ENCODE data around the gene DCTN4. TPM values are rescaled to one million over a fixed set of nuclear protein-coding genes. Genes with fewer than 3 reads are reported as not detected.
A peak's percentile ranks its signal among the peaks of the same experiment; 100 is the strongest.

The DCTN4 gene
- total and polyA plus RNA-seq, 9 of the 15 experiments (the other 6 are each of a cell fraction or from before 2014, with no cell fraction given), result 20.4 to 64.9 (median 49.9) TPM

GRCh38 chr5:150765011-150765798 is 6.4 kb upstream of the DCTN4 start:
- no TSS peak for BruUV-seq (replicated peaks)
- CTCF ChIA-PET (ENCODE audit: low intra/inter-chr PET ratio), result no interaction called here
- no peak for FAIRE-seq

More at GRCh38 chr5:150765011-150765798, 6.4 kb upstream of the DCTN4 start:
- Histone ChIP-seq H4K20me1 (replicated peaks; ENCODE audit: control insufficient read depth, insufficient read depth, low read length) (no peaks in the 10 kb centered on the region), H3K36me3 (ENCODE audit: control insufficient read depth, insufficient read depth, low read length) (no peaks in the 10 kb centered on the region; the same call in 2 of the 3 replicates), H3K4me2 (ENCODE audit: insufficient read depth, low read length) (no peak overlapping the region), H3K9me1 (ENCODE audit: control insufficient read depth, insufficient read depth, low read length) (no peaks in the 10 kb centered on the region), H3K9ac (ENCODE audit: insufficient read depth in 1 of 2, low read depth in 2 of 2, low read length in 2 of 2) (no peak overlapping the region), H3K27ac (ENCODE audit: extremely low read depth, low read depth, low read length) (peak overlapping the region; percentile 86; the same call in 2 of the 3 replicates), H3K27me3 (ENCODE audit: control insufficient read depth in 2 of 2, insufficient read depth in 2 of 2, low read length in 2 of 2) (no peaks in the 10 kb centered on the region), H2AFZ (ENCODE audit: low read depth, low read length) (peak overlapping the region; percentile 82; the same call in 1 of the 2 replicates), H3K4me1 (replicated peaks in 1 of 2; ENCODE audit: control insufficient read depth in 2 of 2, insufficient read depth in 2 of 2, low read length in 2 of 2) (peaks cover 6 to 36% of the 10 kb centered on the region in 2 experiments; a peak in 4 of 5 replicates), H3K4me3 (no peak overlapping the region), H3K79me2 (ENCODE audit: control insufficient read depth, insufficient read depth, low read length) (no peaks in the 10 kb centered on the region), H3K9me3 (replicated peaks; ENCODE audit: control insufficient read depth, insufficient read depth, low read depth, low read length) (peaks cover 7% of the 10 kb centered on the region; the same call in 1 of the 2 replicates)
- no peak for DNase-seq (ENCODE audit: extremely low read depth in 1 of 4, low spot score in 3 of 4)
- WGBS (ENCODE audit: insufficient coverage, low coverage, missing lambda C conversion rate), result 85% methylated on average over 2 of the region's 2 CpGs
- POLR2A ChIA-PET, result interaction anchor here (0.7 kb wide), 1 partner anchor 30 kb away, joined by 5 read pairs; no protein-coding TSS in a partner anchor
- in situ Hi-C loops (cut with MboI), result no loop called here
- intact Hi-C loops (cut with micrococcal nuclease), result no loop called here
- no peak for ATAC-seq
- TF ChIP-seq MED1 (CRISPR knock-in tag; IDR thresholded peaks at IDR 0.05; ENCODE audit: borderline replicate concordance), result no peak
- TF ChIP-seq TFE3 (CRISPR knock-in tag; IDR thresholded peaks at IDR 0.05), result no peak
- no peak for TF ChIP-seq CHD7 (IDR thresholded peaks at IDR 0.05; ENCODE audit: low read depth, low read length)
- no peak for TF ChIP-seq NCOA1 (IDR thresholded peaks at IDR 0.05; ENCODE audit: low read depth)
